CD14-positive monocyte (primary cell): ENCODE data around the gene CBFB. TPM values are rescaled to one million over a fixed set of nuclear protein-coding genes. Genes with fewer than 3 reads are reported as not detected.

Experiments used
- DNase-seq, 3 donors: peaks; one replicate each; pipeline ENCODE4 v3.0.0-alpha.2; 2011 to 2022
- H2AFZ ChIP-seq: 2 replicates; pipeline ENCODE4 v1.6.0; 2012; ENCODE audit warnings: mild to moderate bottlenecking, low read depth, low read length, inconsistent platforms; ENCODE audit not compliant: insufficient read depth, poor library complexity, severe bottlenecking
- H3K27ac ChIP-seq, 2 donors: 1 replicate in 1 of 2; 2 replicates in 1 of 2; pipeline ENCODE4 v1.5.1; 2012 to 2013; ENCODE audit warnings: low read length in 2 of 2, control low read depth in 1 of 2, inconsistent platforms in 1 of 2, low read depth in 1 of 2, mild to moderate bottlenecking in 1 of 2
- H3K27me3 ChIP-seq, 2 donors: one replicate each; pipeline versions ENCODE4 v1.6.0 to v1.6.1; 2011 to 2013; ENCODE audit warnings: low read length in 2 of 2; ENCODE audit not compliant: control insufficient read depth in 2 of 2, insufficient read depth in 2 of 2
- H3K36me3 ChIP-seq, 2 donors: replicated peaks in 1 of 2; 1 replicate in 1 of 2; 2 replicates in 1 of 2; pipeline versions ENCODE4 v1.5.1 to v1.6.1; 2012 to 2013; ENCODE audit warnings: low read length in 2 of 2, control low read depth in 1 of 2, inconsistent platforms in 1 of 2, mild to moderate bottlenecking in 1 of 2; ENCODE audit not compliant: insufficient read depth in 2 of 2, control insufficient read depth in 1 of 2
- H3K4me1 ChIP-seq, 2 donors: 1 replicate in 1 of 2; 2 replicates in 1 of 2; pipeline versions ENCODE4 v1.5.1 to v1.6.1; 2012 to 2013; ENCODE audit warnings: low read length in 2 of 2, control low read depth in 1 of 2, inconsistent platforms in 1 of 2, mild to moderate bottlenecking in 1 of 2, moderate library complexity in 1 of 2; ENCODE audit not compliant: insufficient read depth in 2 of 2, control insufficient read depth in 1 of 2
- H3K4me2 ChIP-seq: replicated peaks from 2 replicates; pipeline ENCODE3; 2012; ENCODE audit warnings: low read length, moderate library complexity, mild to moderate bottlenecking; ENCODE audit not compliant: poor library complexity, severe bottlenecking; ENCODE audit errors: extremely low read depth
- H3K4me3 ChIP-seq, 3 experiments: fragments of 200-600 bp in 1 of 3; sonication (generic) in 1 of 3; replicated peaks in 1 of 3; 1 replicate in 2 of 3; 2 replicates in 1 of 3; pipeline ENCODE4 v1.5.1; 2011 to 2013; ENCODE audit warnings: low read length in 3 of 3, mild to moderate bottlenecking in 3 of 3, control low read depth in 2 of 3, low read depth in 2 of 3, inconsistent platforms in 1 of 3, moderate library complexity in 1 of 3
- H3K79me2 ChIP-seq: 2 replicates; pipeline ENCODE4 v1.6.0; 2012; ENCODE audit warnings: mild to moderate bottlenecking, control low read depth, inconsistent platforms, low read length, moderate library complexity; ENCODE audit not compliant: insufficient read depth
- H3K9ac ChIP-seq: 2 replicates; pipeline ENCODE4 v1.6.0; 2017; ENCODE audit warnings: low read length, mild to moderate bottlenecking; ENCODE audit not compliant: insufficient read depth, poor library complexity, severe bottlenecking
- H3K9me3 ChIP-seq, 2 donors: replicated peaks in 1 of 2; 1 replicate in 1 of 2; 2 replicates in 1 of 2; pipeline versions ENCODE4 v1.5.1 to v1.6.1; 2012 to 2013; ENCODE audit warnings: low read length in 2 of 2, control low read depth in 1 of 2; ENCODE audit not compliant: control insufficient read depth in 1 of 2, insufficient read depth in 1 of 2
- H4K20me1 ChIP-seq: 2 replicates; pipeline ENCODE4 v1.6.0; 2012; ENCODE audit warnings: mild to moderate bottlenecking, low read length, control low read depth, moderate library complexity; ENCODE audit not compliant: insufficient read depth
- H3K27ac Mint-ChIP-seq, 7 donors: one replicate each; pipeline ENCODE4 v1.8.0; 2020; ENCODE audit warnings: mild to moderate bottlenecking in 7 of 7, mixed read lengths in 7 of 7, moderate library complexity in 6 of 7, inconsistent platforms in 2 of 7
- H3K27me3 Mint-ChIP-seq, 3 donors: one replicate each; pipeline ENCODE4 v1.8.0; 2021 to 2022; ENCODE audit warnings: low read depth in 3 of 3, mild to moderate bottlenecking in 3 of 3, mixed read lengths in 3 of 3, moderate library complexity in 3 of 3, inconsistent platforms in 1 of 3
- H3K36me3 Mint-ChIP-seq, 2 donors: one replicate each; pipeline ENCODE4 v1.8.0; 2020; ENCODE audit warnings: mixed read lengths in 2 of 2, inconsistent platforms in 1 of 2, mild to moderate bottlenecking in 1 of 2
- H3K4me1 Mint-ChIP-seq: one replicate; pipeline ENCODE4 v1.8.0; 2020; ENCODE audit warnings: mild to moderate bottlenecking, mixed read lengths
- H3K4me3 Mint-ChIP-seq, 2 donors: one replicate each; pipeline ENCODE4 v1.8.0; 2020; ENCODE audit warnings: mild to moderate bottlenecking in 2 of 2, mixed read lengths in 2 of 2, moderate library complexity in 1 of 2
- H3K9me3 Mint-ChIP-seq, 7 donors: one replicate each; pipeline ENCODE4 v1.8.0; 2020 to 2022; ENCODE audit warnings: mixed read lengths in 7 of 7, mild to moderate bottlenecking in 6 of 7, moderate library complexity in 6 of 7, inconsistent platforms in 2 of 7
- CTCF ChIP-seq: fragments of 200-600 bp; IDR thresholded peaks from one replicate; pipeline ENCODE4 v1.8.0; 2022; ENCODE audit warnings: antibody characterized with exemption, mild to moderate bottlenecking
- WGBS: methylation state at CpG from one replicate; pipeline ENCODE4 v1.1.5; 2013; ENCODE audit warnings: missing lambda C conversion rate; ENCODE audit not compliant: insufficient coverage; 5-methylcytosine and 5-hydroxymethylcytosine counted together
- intact Hi-C, 2 donors: fragments of 100-400 bp; cut with micrococcal nuclease; formaldehyde crosslinking; loops; one replicate each; pipeline versions ENCODE4 v1.15.0 to v1.15.1; 2023
- polyA plus RNA-seq, 3 donors: library from polyadenylated mRNA; depleted of rRNA in 1 of 3; unstranded in 2 of 3; stranded (reverse) in 1 of 3; fragments of 300-500 nt in 2 of 3; fragments of >200 nt in 1 of 3; fragmentation: Illumina TruSeq in 2 of 3; gene quantifications; 1 replicate in 2 of 3; 2 replicates in 1 of 3; pipeline ENCODE4 v1.2.3, GENCODE V29; 2012 to 2021

CBFB gene
- polyA plus RNA-seq, 3 donors, result 28.3 to 45.4 (median 29.5) TPM

GRCh38 chr16:67109407-67110135 lies 80.6 kb downstream of the CBFB start, which contains the start of gene PHAF1:
TSS of gene PHAF1 (plus strand) at chr16:67109941. CDS start at chr16:67110176, 235 bp downstream.
- Histone ChIP-seq H2AFZ (peak within 1 kb of the TSS; percentile 85), H3K9me3 (no peaks in the 10 kb centered on the region), H3K4me2 (peak within 1 kb of the TSS; percentile 88), H3K4me3 (peak within 1 kb of the TSS; percentile 84 to 99 (median 99)), H3K27ac (peak within 1 kb of the TSS; percentile 98 to 99), H3K9ac (peak within 1 kb of the TSS; percentile 96), H3K27me3 (no peaks in the 10 kb centered on the region), H4K20me1 (peaks cover 39% of the 10 kb centered on the region), H3K79me2 (peaks cover 48% of the 10 kb centered on the region), H3K4me1 (peaks cover 54 to 59% of the 10 kb centered on the region in 2 donors), H3K36me3 (peaks cover 0 to 20% of the 10 kb centered on the region in 2 donors)
- peaks cover 0 to 1% (median 0%) of the 10 kb centered on the region in 7 donors for H3K9me3 Mint-ChIP-seq
- no peak for TF ChIP-seq CTCF
- WGBS, result 4% methylated on average over 53 of the region's 63 CpGs
- peaks cover 62% of the 10 kb centered on the region for H3K4me1 Mint-ChIP-seq
- peaks cover 22 to 30% of the 10 kb centered on the region in 2 donors for H3K36me3 Mint-ChIP-seq
- H3K4me3 Mint-ChIP-seq, result peak within 1 kb of the TSS; percentile 100
- peak; percentile 84 to 88 (median 86) for DNase-seq
- no peaks in the 10 kb centered on the region for H3K27me3 Mint-ChIP-seq
- intact Hi-C loops, result loop anchor here in 1 of 2 donors (10.0 kb wide), 1 partner anchor 85 kb away; the partner anchor contains the start of gene CBFB
- H3K27ac Mint-ChIP-seq, result peak within 1 kb of the TSS; percentile 98 to 100 (median 99)

GRCh38 chr16:67111951-67112444 lies 83.0 kb downstream of the CBFB start:
- Mint-ChIP-seq H3K9me3 (peaks cover 0 to 1% (median 0%) of the 10 kb centered on the region in 7 donors), H3K4me1 (peaks cover 70% of the 10 kb centered on the region), H3K27me3 (no peaks in the 10 kb centered on the region), H3K27ac (peak overlapping the region in 4 of 7 donors; percentile 98 to 99 (median 99)), H3K36me3 (peaks cover 33 to 41% of the 10 kb centered on the region in 2 donors), H3K4me3 (no peak overlapping the region)
- H4K20me1 ChIP-seq, result peaks cover 64% of the 10 kb centered on the region
- no peaks in the 10 kb centered on the region for H3K9me3 ChIP-seq
- H3K4me3 ChIP-seq, result no peak overlapping the region
- WGBS, result no CpG with 5 or more reads among the region's 4 CpGs
- H2AFZ ChIP-seq, result no peak overlapping the region
- no peak overlapping the region for H3K9ac ChIP-seq
- peak overlapping the region in 1 of 2 donors; percentile 99 for H3K27ac ChIP-seq
- peaks cover 67% of the 10 kb centered on the region for H3K79me2 ChIP-seq
- DNase-seq, result no peak
- peaks cover 0 to 28% of the 10 kb centered on the region in 2 donors for H3K36me3 ChIP-seq
- no peak for TF ChIP-seq CTCF
- no peak overlapping the region for H3K4me2 ChIP-seq
- intact Hi-C loops, result no loop called here
- no peaks in the 10 kb centered on the region for H3K27me3 ChIP-seq
- peaks cover 63 to 71% of the 10 kb centered on the region in 2 donors for H3K4me1 ChIP-seq
